SH-SY5Y (cell line): ENCODE results near the gene SPOCK3.

Experiments used
- GATA2 ChIP-seq: IDR thresholded peaks from 2 replicates; pipeline ENCODE4 v1.6.1; 2011; ENCODE audit warnings: mild to moderate bottlenecking, low read depth, low read length
- GATA3 ChIP-seq: IDR thresholded peaks from 2 replicates; pipeline ENCODE4 v1.6.1; 2011; ENCODE audit warnings: low read depth, mild to moderate bottlenecking, low read length, moderate library complexity

DNA sequence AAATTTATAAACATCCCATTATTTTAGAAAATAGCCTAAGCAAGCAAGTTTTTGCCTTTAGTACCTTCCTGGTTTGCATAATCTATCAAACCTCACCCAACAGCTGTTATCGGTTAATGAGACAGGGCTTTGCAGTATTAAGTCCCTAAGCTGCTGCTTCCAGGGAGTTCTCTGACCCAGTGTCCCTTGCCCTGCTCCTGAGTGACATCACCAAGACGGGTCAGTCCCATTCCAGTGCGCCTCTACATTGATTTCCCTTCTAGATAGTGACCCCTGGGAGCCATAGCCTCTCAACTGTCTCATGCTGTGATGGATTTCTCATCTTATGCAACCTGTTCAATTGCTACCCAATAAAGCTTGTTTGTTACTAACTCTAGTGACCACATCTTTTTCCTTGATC is 410.4 kb downstream of the SPOCK3 start:
- TF ChIP-seq GATA2, result no peak
- TF ChIP-seq GATA3, result no peak
